Small intestine (tissue), 7 donors: ENCODE data around the gene TTK. TPM values are rescaled to one million over a fixed set of nuclear protein-coding genes. Genes with fewer than 3 reads are reported as not detected.
A peak's percentile ranks its signal among the peaks of the same experiment; 100 is the strongest.

Experiments used
- DNase-seq, 2 donors: peaks; one replicate each; pipeline versions ENCODE4 v3.0.0 to v3.0.0-alpha.2; 2013
- FAIRE-seq: peaks from 2 replicates; lab custom pipeline; 2012; peaks lifted over from hg19 to GRCh38; lab: Jason Lieb, UNC
- H3K27ac ChIP-seq, 3 donors: one replicate each; pipeline ENCODE4 v1.5.1; 2013; ENCODE audit warnings: low read length in 2 of 3, mild to moderate bottlenecking in 2 of 3, control low read depth in 1 of 3, inconsistent platforms in 1 of 3, low read depth in 1 of 3, moderate library complexity in 1 of 3
- H3K27me3 ChIP-seq, 3 donors: one replicate each; pipeline ENCODE4 v1.6.1; 2013; ENCODE audit warnings: low read length in 3 of 3, inconsistent platforms in 1 of 3; ENCODE audit not compliant: control insufficient read depth in 3 of 3, insufficient read depth in 3 of 3
- H3K36me3 ChIP-seq, 3 donors: one replicate each; pipeline ENCODE4 v1.6.1; 2013; ENCODE audit warnings: low read length in 3 of 3, inconsistent platforms in 1 of 3, low read depth in 1 of 3, mild to moderate bottlenecking in 1 of 3, moderate library complexity in 1 of 3; ENCODE audit not compliant: control insufficient read depth in 3 of 3, insufficient read depth in 2 of 3
- H3K4me1 ChIP-seq, 3 donors: one replicate each; pipeline ENCODE4 v1.6.1; 2013; ENCODE audit warnings: low read length in 2 of 3, inconsistent platforms in 1 of 3, low read depth in 1 of 3, mild to moderate bottlenecking in 1 of 3, moderate library complexity in 1 of 3; ENCODE audit not compliant: control insufficient read depth in 3 of 3, insufficient read depth in 2 of 3
- H3K4me3 ChIP-seq, 3 donors: one replicate each; pipeline ENCODE4 v1.5.1; 2013; ENCODE audit warnings: low read length in 3 of 3, control low read depth in 1 of 3, inconsistent platforms in 1 of 3, low read depth in 1 of 3, mild to moderate bottlenecking in 1 of 3, moderate library complexity in 1 of 3
- H3K9me3 ChIP-seq, 2 donors: one replicate each; pipeline ENCODE4 v1.6.1; 2013; ENCODE audit warnings: low read depth in 1 of 2, low read length in 1 of 2; ENCODE audit not compliant: control insufficient read depth in 2 of 2, insufficient read depth in 1 of 2
- WGBS, 3 donors: extraction: QIAGEN DNeasy Blood & Tissue Kit; methylation state at CpG; one replicate each; pipeline ENCODE4 v1.1.7; 2013; 5-methylcytosine and 5-hydroxymethylcytosine counted together
- polyA plus RNA-seq, 4 donors: library from polyadenylated mRNA; stranded (reverse) in 3 of 4; unstranded in 1 of 4; fragments of 200-250 nt in 3 of 4; fragments of 120-200 nt in 1 of 4; gene quantifications; one replicate each; pipeline versions ENCODE4 v1.2.1 to v1.2.3, GENCODE V29; 2013
- donor health status: healthy with polysubstance abuse.
- donor health status: control.
- donor health status: control.
- donor health status: Bipolar disorder and iron deficiency.
- donor health status: healthy.

The TTK gene
- polyA plus RNA-seq, 4 donors, result 0.45 to 9.8 (median 9.8) TPM; not detected in 1

DNA sequence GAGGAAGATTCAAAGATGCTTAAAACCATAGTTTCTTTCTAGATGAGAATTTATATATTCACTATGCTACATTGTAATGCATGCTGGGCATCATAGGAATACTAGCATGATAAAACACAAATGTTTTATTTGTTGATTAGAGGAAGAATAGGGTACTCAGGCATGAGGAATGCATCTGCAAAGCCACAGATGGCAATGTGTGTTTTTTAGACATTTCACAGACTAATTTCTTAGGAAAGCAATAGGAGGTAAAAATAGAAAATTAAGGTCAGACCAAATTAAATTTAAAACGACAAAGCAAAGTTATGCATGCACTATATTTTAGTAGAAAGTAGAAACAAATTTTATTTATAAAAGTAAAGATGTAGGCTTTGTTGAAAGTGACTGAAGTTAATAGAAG is 2.1 kb downstream of the TTK start:
- Histone ChIP-seq H3K36me3 (no peaks in the 10 kb centered on the region), H3K4me1 (peaks cover 0 to 11% (median 0%) of the 10 kb centered on the region in 3 donors), H3K4me3 (no peak overlapping the region), H3K27ac (no peak overlapping the region), H3K27me3 (no peaks in the 10 kb centered on the region), H3K9me3 (no peaks in the 10 kb centered on the region)
- 88 to 90% (median 89%) methylated on average over 1 of the region's 1 CpG for WGBS, 3 donors
- no peak for DNase-seq
- FAIRE-seq, result no peak

DNA sequence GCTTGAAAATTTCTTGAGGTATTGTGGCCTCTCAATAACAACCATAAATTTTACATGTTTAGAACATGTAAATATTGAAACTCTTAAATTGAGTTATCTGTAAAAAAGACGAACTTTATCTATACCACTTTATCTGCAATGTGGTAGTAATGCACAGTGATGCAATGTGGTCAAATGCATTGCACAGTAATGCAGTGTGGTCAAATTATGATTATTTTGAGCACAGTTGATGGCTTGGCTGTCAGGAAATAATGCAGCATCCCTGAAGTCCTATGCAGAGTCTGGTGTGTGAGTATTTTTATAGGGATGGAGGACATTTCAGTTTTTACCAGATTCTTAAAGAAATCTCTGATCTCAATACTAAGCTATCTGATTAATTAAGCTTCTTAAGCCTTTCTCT is 5.1 kb downstream of the TTK start:
- DNase-seq (no peak), FAIRE-seq (no peak)
- no peaks in the 10 kb centered on the region for H3K27me3 ChIP-seq
- 64 to 75% (median 70%) methylated on average over 1 of the region's 1 CpG for WGBS, 3 donors
- H3K9me3 ChIP-seq, result no peaks in the 10 kb centered on the region
- no peak overlapping the region for H3K4me3 ChIP-seq
- no peaks in the 10 kb centered on the region for H3K36me3 ChIP-seq
- H3K4me1 ChIP-seq, result peaks cover 0 to 6% (median 0%) of the 10 kb centered on the region in 3 donors
- H3K27ac ChIP-seq, result no peak overlapping the region

DNA sequence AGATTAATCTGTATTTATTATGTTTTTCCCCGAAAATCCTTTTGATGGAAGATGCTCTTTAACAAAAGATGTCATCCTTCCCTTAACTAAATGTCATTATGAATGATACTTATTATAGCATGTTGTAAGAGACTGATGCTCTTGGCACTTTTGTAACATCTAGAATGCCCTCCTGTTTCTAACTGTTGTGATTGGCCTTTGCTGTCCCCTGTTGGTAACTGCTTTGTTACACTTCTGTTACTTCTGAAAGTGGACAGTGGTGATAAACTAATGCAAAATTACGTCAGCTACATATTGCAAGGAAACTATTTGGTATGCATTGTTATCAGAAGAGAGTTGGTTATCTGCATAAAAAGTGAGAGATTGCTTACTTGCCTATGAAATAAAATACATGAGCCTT is 5.8 kb downstream of the TTK start:
- Histone ChIP-seq H3K4me3 (no peak overlapping the region), H3K36me3 (no peaks in the 10 kb centered on the region), H3K27me3 (no peaks in the 10 kb centered on the region), H3K9me3 (no peaks in the 10 kb centered on the region), H3K27ac (no peak overlapping the region), H3K4me1 (peaks cover 0 to under 1% (median 0%) of the 10 kb centered on the region in 3 donors)
- FAIRE-seq, result no peak
- WGBS, 3 donors, result 68 to 89% (median 85%) methylated on average over 2 of the region's 2 CpGs
- DNase-seq, result no peak

DNA sequence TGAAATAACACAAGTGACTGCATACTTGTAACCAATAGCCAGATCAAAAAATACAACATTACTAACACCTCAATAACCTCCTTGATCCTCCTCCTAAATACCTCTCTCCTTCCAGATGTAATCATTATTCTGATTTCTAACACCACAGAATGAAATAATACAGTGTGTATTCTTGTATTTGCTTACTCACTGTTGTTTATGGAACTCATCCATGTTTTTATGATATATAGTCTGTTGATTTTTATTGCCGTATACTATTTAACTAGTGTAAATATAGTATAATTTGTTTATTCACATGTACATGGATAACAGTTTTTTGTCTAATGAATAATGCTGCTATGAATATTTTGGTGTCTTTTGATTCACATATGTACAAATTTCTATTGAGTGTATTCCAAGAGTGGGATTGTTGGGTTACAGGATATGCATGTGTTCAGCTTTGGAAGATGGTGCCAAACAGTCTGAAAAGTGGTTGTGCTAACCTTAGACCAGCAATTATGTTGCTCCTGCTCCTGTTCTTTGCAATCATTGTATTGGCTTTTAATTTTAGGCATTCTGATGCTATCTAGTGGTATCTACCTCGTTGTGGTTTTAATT is 11.5 kb downstream of the TTK start:
- H3K4me1 ChIP-seq, result no peaks in the 10 kb centered on the region
- no peaks in the 10 kb centered on the region for H3K36me3 ChIP-seq
- no peak for DNase-seq
- no peak overlapping the region for H3K4me3 ChIP-seq
- no peak for FAIRE-seq
- H3K9me3 ChIP-seq, result no peaks in the 10 kb centered on the region
- 76 to 77% (median 76%) methylated on average over 2 of the region's 2 CpGs for WGBS, 3 donors
- H3K27me3 ChIP-seq, result no peaks in the 10 kb centered on the region
- no peak overlapping the region for H3K27ac ChIP-seq

DNA sequence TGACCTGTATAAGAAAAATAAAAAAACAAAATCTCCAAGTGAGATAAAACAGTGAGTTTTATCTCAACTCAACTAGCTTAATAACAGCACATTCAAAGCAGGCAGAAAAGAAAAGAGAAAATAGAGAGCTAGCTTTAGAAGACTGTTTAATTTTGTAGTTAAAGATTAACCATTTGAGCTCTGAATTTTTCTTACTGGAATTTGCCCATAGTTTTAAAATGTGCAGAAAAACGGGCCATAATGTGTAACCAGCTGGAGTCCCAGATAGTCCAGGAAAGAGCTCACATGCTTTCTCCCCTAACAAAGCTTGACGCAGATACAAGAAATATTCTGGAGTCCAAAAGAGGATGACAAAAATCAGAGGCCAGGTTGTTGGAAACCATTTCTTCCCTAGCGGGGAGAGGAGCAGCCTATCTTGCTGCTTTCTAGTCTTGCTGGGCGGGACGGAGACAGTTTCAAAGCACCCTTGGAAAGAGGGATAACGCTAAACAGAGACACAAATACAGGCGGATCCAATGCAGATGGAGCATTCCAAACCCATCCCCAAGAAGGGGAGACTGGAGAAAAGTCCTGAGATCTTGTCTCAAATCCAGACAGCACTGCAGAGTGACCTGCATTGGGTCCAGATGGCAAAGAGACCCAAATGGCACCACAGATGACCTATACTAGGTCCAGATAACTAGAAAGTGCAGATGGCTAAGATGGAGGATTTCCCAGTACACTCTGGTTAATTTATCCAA is 16.1 kb downstream of the TTK start:
- WGBS, 3 donors, result 87 to 90% (median 88%) methylated on average over 7 of the region's 7 CpGs
- Histone ChIP-seq H3K27ac (no peak overlapping the region), H3K4me1 (no peaks in the 10 kb centered on the region), H3K36me3 (no peaks in the 10 kb centered on the region), H3K9me3 (no peaks in the 10 kb centered on the region), H3K27me3 (no peaks in the 10 kb centered on the region), H3K4me3 (no peak overlapping the region)
- FAIRE-seq (no peak), DNase-seq (peak in 1 of 2 donors; percentile 21)

DNA sequence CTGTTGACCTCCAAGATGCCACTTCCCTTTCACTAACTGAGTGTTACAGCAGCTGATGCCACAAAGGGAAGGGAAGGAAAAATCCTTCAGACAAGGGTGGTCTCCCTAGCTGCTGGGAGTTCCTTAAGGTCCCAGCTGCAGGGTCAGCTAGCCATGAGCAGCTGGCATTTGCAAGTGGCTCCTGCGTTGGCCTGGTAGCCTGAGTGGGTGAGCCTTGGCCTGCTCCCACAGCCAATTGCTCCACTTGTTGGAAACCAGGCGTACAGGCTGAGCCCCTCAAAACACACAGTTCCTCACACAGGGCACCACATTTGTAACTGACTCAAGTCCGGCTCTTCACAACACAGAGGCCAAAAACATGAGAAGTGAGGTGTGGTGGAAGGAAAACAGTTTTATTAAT is 16.7 kb downstream of the TTK start:
- FAIRE-seq (no peak), DNase-seq (no peak)
- Histone ChIP-seq H3K27me3 (no peaks in the 10 kb centered on the region), H3K27ac (no peak overlapping the region), H3K4me3 (no peak overlapping the region), H3K4me1 (no peaks in the 10 kb centered on the region), H3K36me3 (no peaks in the 10 kb centered on the region), H3K9me3 (no peaks in the 10 kb centered on the region)
- 98 to 100% (median 99%) methylated on average over 3 of the region's 3 CpGs for WGBS, 3 donors

DNA sequence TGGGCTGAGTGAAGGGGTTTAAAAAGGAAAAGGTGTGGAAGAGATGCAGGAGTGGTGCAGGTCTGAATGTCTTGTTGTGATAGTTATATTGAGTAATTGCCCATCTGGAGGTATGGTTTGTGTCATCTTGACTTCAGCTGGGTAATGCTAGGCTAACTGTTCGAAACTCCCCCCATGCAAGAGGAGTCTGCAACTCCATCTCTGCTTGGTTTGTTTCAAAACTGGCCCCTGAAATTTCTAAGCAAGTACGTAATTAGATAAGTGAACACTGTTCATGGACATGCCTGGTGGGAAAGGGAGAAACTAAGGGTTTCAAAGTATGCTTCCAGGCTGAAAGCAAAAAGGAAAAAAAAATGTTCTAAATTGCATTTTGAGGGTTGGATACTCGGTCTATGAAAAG is 17.1 kb downstream of the TTK start:
- FAIRE-seq (no peak), DNase-seq (no peak)
- WGBS, 3 donors, result 90 to 93% (median 93%) methylated on average over 3 of the region's 3 CpGs
- H3K27ac ChIP-seq, result no peak overlapping the region
- no peaks in the 10 kb centered on the region for H3K9me3 ChIP-seq
- H3K36me3 ChIP-seq, result no peaks in the 10 kb centered on the region
- H3K4me3 ChIP-seq, result no peak overlapping the region
- no peaks in the 10 kb centered on the region for H3K27me3 ChIP-seq
- H3K4me1 ChIP-seq, result no peaks in the 10 kb centered on the region

DNA sequence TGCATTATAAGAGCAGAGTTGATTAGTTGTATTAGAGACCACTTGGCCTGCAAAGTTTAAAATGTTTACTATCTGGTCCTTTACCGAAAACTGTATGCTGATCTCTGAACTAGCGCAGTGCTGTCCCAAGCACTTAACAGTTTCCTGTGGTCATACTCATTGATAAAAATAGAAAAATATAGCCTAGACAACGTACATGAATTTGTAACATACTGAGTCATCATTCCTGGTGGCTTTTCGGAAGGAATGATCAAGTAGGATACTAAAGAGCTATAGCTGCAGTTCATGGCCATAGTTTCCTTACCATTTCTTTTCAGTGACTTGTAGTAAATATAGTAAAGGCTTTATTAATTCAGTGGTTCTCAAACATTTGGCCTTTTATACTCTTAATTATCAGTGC is 18.4 kb downstream of the TTK start:
- H3K27me3 ChIP-seq, result no peaks in the 10 kb centered on the region
- no peak overlapping the region for H3K4me3 ChIP-seq
- no peaks in the 10 kb centered on the region for H3K4me1 ChIP-seq
- no peaks in the 10 kb centered on the region for H3K36me3 ChIP-seq
- no peaks in the 10 kb centered on the region for H3K9me3 ChIP-seq
- DNase-seq, result no peak
- H3K27ac ChIP-seq, result no peak overlapping the region
- no peak for FAIRE-seq
- 83 to 93% (median 91%) methylated on average over 4 of the region's 4 CpGs for WGBS, 3 donors
